H9 (cell line): ENCODE results near the gene CYP2J2. TPM values are rescaled to one million over a fixed set of nuclear protein-coding genes. Genes with fewer than 3 reads are reported as not detected.

Experiments
- DNase-seq: peaks from one replicate; pipeline ENCODE4 v3.0.0-alpha.2; 2017
- H2AFZ ChIP-seq: one replicate; pipeline ENCODE4 v1.6.1; 2013; ENCODE audit warnings: mild to moderate bottlenecking, low read length, control low read depth, moderate library complexity
- H2AK5ac ChIP-seq: 2 replicates; pipeline ENCODE4 v1.6.1; 2013; ENCODE audit warnings: low read length, control low read depth, mixed read lengths; ENCODE audit not compliant: insufficient read length
- H2BK120ac ChIP-seq: one replicate; pipeline ENCODE4 v1.6.1; 2013; ENCODE audit warnings: low read depth, mild to moderate bottlenecking, low read length, control low read depth, inconsistent platforms; ENCODE audit not compliant: poor library complexity, severe bottlenecking
- H2BK12ac ChIP-seq: 2 replicates; pipeline ENCODE4 v1.6.1; 2013; ENCODE audit warnings: low read length, control low read depth, mixed read lengths, low read depth; ENCODE audit not compliant: insufficient read length
- H2BK15ac ChIP-seq: 2 replicates; pipeline ENCODE4 v1.6.1; 2013; ENCODE audit warnings: low read depth, low read length, control low read depth
- H2BK20ac ChIP-seq: one replicate; pipeline ENCODE4 v1.6.1; 2013; ENCODE audit warnings: low read depth, mild to moderate bottlenecking, low read length, control low read depth, inconsistent platforms; ENCODE audit not compliant: poor library complexity, severe bottlenecking
- H2BK5ac ChIP-seq: 2 replicates; pipeline ENCODE4 v1.6.1; 2013; ENCODE audit warnings: low read length, control low read depth, mixed read lengths; ENCODE audit not compliant: insufficient read length
- H3K14ac ChIP-seq: 2 replicates; pipeline ENCODE4 v1.6.1; 2013; ENCODE audit warnings: low read length, control low read depth; ENCODE audit not compliant: insufficient read depth
- H3K18ac ChIP-seq: 2 replicates; pipeline ENCODE4 v1.6.1; 2013; ENCODE audit warnings: low read depth, mild to moderate bottlenecking, mixed read lengths, low read length, control low read depth; ENCODE audit not compliant: insufficient read length
- H3K23ac ChIP-seq: 2 replicates; pipeline ENCODE4 v1.6.1; 2013; ENCODE audit warnings: low read length, control low read depth, mixed read lengths, low read depth; ENCODE audit not compliant: insufficient read length
- H3K23me2 ChIP-seq: 2 replicates; pipeline ENCODE4 v1.6.1; 2013; ENCODE audit warnings: low read depth, mild to moderate bottlenecking, mixed read lengths, low read length, control low read depth; ENCODE audit not compliant: insufficient read length, poor library complexity, severe bottlenecking
- H3K27ac ChIP-seq: 2 replicates; pipeline ENCODE4 v1.5.1; 2013; ENCODE audit warnings: low read length, control low read depth, mixed read lengths, low read depth; ENCODE audit not compliant: insufficient read length
- H3K27me3 ChIP-seq: 2 replicates; pipeline ENCODE4 v1.6.1; 2013; ENCODE audit warnings: low read length, control low read depth, inconsistent platforms; ENCODE audit not compliant: insufficient read depth
- H3K4ac ChIP-seq: 2 replicates; pipeline ENCODE4 v1.6.1; 2013; ENCODE audit warnings: low read depth, mild to moderate bottlenecking, control low read depth, inconsistent platforms, low read length, moderate library complexity
- H3K4me1 ChIP-seq: 2 replicates; pipeline ENCODE4 v1.6.1; 2013; ENCODE audit warnings: low read length, control low read depth, inconsistent platforms; ENCODE audit not compliant: insufficient read depth
- H3K4me2 ChIP-seq: 2 replicates; pipeline ENCODE4 v1.6.1; 2013; ENCODE audit warnings: low read length, control low read depth, mixed read lengths; ENCODE audit not compliant: insufficient read length, insufficient read depth
- H3K56ac ChIP-seq: 2 replicates; pipeline ENCODE4 v1.6.1; 2013; ENCODE audit warnings: low read depth, mild to moderate bottlenecking, mixed read lengths, low read length, control low read depth; ENCODE audit not compliant: insufficient read length
- H3K79me1 ChIP-seq: 2 replicates; pipeline ENCODE4 v1.6.1; 2013; ENCODE audit warnings: low read depth, mild to moderate bottlenecking, moderate library complexity, low read length, control low read depth, inconsistent platforms; ENCODE audit not compliant: insufficient read depth, poor library complexity, severe bottlenecking
- H3K79me2 ChIP-seq: 2 replicates; pipeline ENCODE4 v1.6.1; 2013; ENCODE audit warnings: low read length, control low read depth, inconsistent platforms; ENCODE audit not compliant: insufficient read depth
- H3K9ac ChIP-seq: 2 replicates; pipeline ENCODE4 v1.6.1; 2013; ENCODE audit warnings: low read length, control low read depth, mixed read lengths; ENCODE audit not compliant: insufficient read length; ENCODE audit errors: extremely low read depth
- H3K9me3 ChIP-seq: one replicate; pipeline ENCODE4 v1.6.1; 2013; ENCODE audit warnings: low read depth, low read length, inconsistent platforms; ENCODE audit not compliant: control insufficient read depth
- H3T11ph ChIP-seq: one replicate; pipeline ENCODE4 v1.6.1; 2013; ENCODE audit warnings: mild to moderate bottlenecking, low read length, control low read depth, inconsistent platforms
- H4K20me1 ChIP-seq: one replicate; pipeline ENCODE4 v1.6.1; 2013; ENCODE audit not compliant: control insufficient read depth, insufficient read length, insufficient read depth
- H4K5ac ChIP-seq: 2 replicates; pipeline ENCODE4 v1.6.1; 2013; ENCODE audit warnings: low read depth, mild to moderate bottlenecking, mixed read lengths, low read length, control low read depth; ENCODE audit not compliant: insufficient read length
- H4K8ac ChIP-seq: replicated peaks from 2 replicates; pipeline ENCODE4 v1.6.1; 2013; ENCODE audit warnings: low read length, control low read depth, mixed read lengths, low read depth; ENCODE audit not compliant: insufficient read length
- H4K91ac ChIP-seq: 2 replicates; pipeline ENCODE4 v1.6.1; 2013; ENCODE audit warnings: low read depth, mild to moderate bottlenecking, moderate library complexity, mixed read lengths, low read length, control low read depth; ENCODE audit not compliant: insufficient read length
- H3K27ac Mint-ChIP-seq, 3 experiments: 2 replicates in 2 of 3; 3 replicates in 1 of 3; pipeline ENCODE4 v1.8.0; 2020 to 2021; ENCODE audit warnings: mixed read lengths in 3 of 3, mild to moderate bottlenecking in 1 of 3, moderate library complexity in 1 of 3
- H3K27me3 Mint-ChIP-seq: 2 replicates; pipeline ENCODE4 v1.8.0; 2021; ENCODE audit warnings: low read depth, mild to moderate bottlenecking, moderate library complexity, mixed read lengths
- H3K36me3 Mint-ChIP-seq, 3 experiments: 2 replicates in 2 of 3; 3 replicates in 1 of 3; pipeline ENCODE4 v1.8.0; 2020 to 2021; ENCODE audit warnings: low read depth in 3 of 3, mixed read lengths in 3 of 3; ENCODE audit not compliant: insufficient read depth in 1 of 3
- H3K4me1 Mint-ChIP-seq, 2 experiments: 2 replicates each; pipeline ENCODE4 v1.8.0; 2020; ENCODE audit warnings: mixed read lengths in 2 of 2
- H3K4me3 Mint-ChIP-seq, 2 experiments: 2 replicates in 1 of 2; 3 replicates in 1 of 2; pipeline ENCODE4 v1.8.0; 2020 to 2021; ENCODE audit warnings: mild to moderate bottlenecking in 2 of 2, mixed read lengths in 2 of 2, moderate library complexity in 1 of 2
- H3K9me3 Mint-ChIP-seq, 2 experiments: 2 replicates in 1 of 2; 3 replicates in 1 of 2; pipeline ENCODE4 v1.8.0; 2020; ENCODE audit warnings: mild to moderate bottlenecking in 2 of 2, mixed read lengths in 2 of 2, moderate library complexity in 1 of 2
- WGBS: extraction: QIAGEN DNeasy Blood & Tissue Kit; methylation state at CpG from one replicate; pipeline ENCODE4 v1.1.7; 2013; ENCODE audit warnings: missing lambda C conversion rate, low lambda C conversion rate, mixed read lengths; ENCODE audit not compliant: insufficient read length; ENCODE audit errors: extremely low coverage; 5-methylcytosine and 5-hydroxymethylcytosine counted together
- total RNA-seq: library from RNA; stranded (reverse); gene quantifications from 2 replicates; pipeline ENCODE4 v1.2.1, GENCODE V29; 2021
- TF ChIP-seq, protein P1 (sequence below): fragments of 200-600 bp; sonication (generic); conservative IDR thresholded peaks from 3 replicates; pipeline ENCODE4 v1.8.0; 2021; ENCODE audit warnings: antibody characterized with exemption, mild to moderate bottlenecking

The CYP2J2 gene
- total RNA-seq, 1 experiment from 2014 or later: 0.57 TPM

DNA sequence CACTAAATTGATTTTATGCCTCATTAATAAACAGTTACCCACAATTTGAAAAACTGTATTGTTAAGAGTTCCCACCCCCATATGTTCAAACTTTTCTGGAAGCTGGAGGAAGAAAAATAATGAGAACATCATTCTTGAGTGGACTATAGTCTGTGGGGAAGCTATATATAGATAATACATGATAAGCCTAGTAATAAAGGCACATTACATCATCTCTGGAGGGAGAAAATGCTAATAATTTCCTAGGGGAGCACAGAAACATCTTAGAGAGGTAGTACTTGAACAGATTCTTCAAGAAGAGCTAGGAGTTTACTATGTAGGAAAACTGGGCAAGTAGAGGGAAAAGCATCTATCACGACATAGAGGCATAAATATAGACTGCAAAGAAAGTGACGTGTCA lies 19.6 kb downstream of the CYP2J2 start:
- Histone ChIP-seq H2AFZ (no peak overlapping the region), H4K5ac (no peak overlapping the region), H2BK20ac (no peak overlapping the region), H2BK120ac (no peak overlapping the region), H3K14ac (no peak overlapping the region), H3K4ac (no peak overlapping the region), H2BK15ac (no peak overlapping the region), H4K8ac (no peak overlapping the region), H2BK5ac (no peak overlapping the region), H3T11ph (no peak overlapping the region), H3K79me2 (no peaks in the 10 kb centered on the region), H3K9me3 (no peaks in the 10 kb centered on the region), H3K9ac (no peak overlapping the region), H3K4me1 (no peaks in the 10 kb centered on the region), H4K20me1 (no peaks in the 10 kb centered on the region), H3K56ac (no peak overlapping the region), H2BK12ac (no peak overlapping the region), H3K27me3 (no peaks in the 10 kb centered on the region), H2AK5ac (no peak overlapping the region), H3K23me2 (no peaks in the 10 kb centered on the region), H3K27ac (no peak overlapping the region), H3K79me1 (no peaks in the 10 kb centered on the region), H4K91ac (no peak overlapping the region), H3K23ac (no peak overlapping the region), H3K18ac (no peak overlapping the region), H3K4me2 (no peak overlapping the region)
- Mint-ChIP-seq H3K9me3 (no peaks in the 10 kb centered on the region), H3K36me3 (no peaks in the 10 kb centered on the region), H3K27me3 (no peaks in the 10 kb centered on the region), H3K4me1 (peaks cover 7 to 12% of the 10 kb centered on the region in 2 experiments), H3K27ac (no peak overlapping the region), H3K4me3 (no peak overlapping the region)
- TF ChIP-seq, protein P1, sequence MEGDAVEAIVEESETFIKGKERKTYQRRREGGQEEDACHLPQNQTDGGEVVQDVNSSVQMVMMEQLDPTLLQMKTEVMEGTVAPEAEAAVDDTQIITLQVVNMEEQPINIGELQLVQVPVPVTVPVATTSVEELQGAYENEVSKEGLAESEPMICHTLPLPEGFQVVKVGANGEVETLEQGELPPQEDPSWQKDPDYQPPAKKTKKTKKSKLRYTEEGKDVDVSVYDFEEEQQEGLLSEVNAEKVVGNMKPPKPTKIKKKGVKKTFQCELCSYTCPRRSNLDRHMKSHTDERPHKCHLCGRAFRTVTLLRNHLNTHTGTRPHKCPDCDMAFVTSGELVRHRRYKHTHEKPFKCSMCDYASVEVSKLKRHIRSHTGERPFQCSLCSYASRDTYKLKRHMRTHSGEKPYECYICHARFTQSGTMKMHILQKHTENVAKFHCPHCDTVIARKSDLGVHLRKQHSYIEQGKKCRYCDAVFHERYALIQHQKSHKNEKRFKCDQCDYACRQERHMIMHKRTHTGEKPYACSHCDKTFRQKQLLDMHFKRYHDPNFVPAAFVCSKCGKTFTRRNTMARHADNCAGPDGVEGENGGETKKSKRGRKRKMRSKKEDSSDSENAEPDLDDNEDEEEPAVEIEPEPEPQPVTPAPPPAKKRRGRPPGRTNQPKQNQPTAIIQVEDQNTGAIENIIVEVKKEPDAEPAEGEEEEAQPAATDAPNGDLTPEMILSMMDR: no peak
- DNase-seq: no peak
- no CpG with 5 or more reads among the region's 2 CpGs for WGBS
